GM12872 (cell line): Measurements from ENCODE around the gene STAM.

Source experiments
- TF ChIP-seq, protein P1 (sequence below): IDR thresholded peaks from 3 replicates; pipeline ENCODE4 v1.5.1; 2011; ENCODE audit warnings: low read depth, mild to moderate bottlenecking, low read length, moderate library complexity; ENCODE audit not compliant: insufficient read depth

Gene STAM

DNA sequence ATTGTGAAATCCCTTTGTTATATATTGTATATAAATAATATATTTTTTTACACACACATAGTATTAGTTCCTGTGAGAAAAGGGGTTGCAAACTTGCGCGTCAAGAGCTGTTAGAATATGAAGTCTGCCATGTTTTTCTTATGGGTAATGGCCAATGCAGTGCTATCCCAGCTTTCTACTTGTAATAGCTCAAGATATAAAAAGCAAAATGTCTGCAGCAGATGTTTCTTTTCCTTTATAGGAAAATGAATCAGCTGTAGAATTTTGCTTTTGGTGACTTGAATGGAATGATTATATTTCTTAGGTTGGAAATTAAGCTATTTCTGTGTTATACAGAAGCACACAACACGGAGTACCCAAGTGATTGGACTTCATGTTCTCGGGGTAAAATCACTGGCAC, 54.7 kb downstream of the STAM start:
- TF ChIP-seq, protein P1, sequence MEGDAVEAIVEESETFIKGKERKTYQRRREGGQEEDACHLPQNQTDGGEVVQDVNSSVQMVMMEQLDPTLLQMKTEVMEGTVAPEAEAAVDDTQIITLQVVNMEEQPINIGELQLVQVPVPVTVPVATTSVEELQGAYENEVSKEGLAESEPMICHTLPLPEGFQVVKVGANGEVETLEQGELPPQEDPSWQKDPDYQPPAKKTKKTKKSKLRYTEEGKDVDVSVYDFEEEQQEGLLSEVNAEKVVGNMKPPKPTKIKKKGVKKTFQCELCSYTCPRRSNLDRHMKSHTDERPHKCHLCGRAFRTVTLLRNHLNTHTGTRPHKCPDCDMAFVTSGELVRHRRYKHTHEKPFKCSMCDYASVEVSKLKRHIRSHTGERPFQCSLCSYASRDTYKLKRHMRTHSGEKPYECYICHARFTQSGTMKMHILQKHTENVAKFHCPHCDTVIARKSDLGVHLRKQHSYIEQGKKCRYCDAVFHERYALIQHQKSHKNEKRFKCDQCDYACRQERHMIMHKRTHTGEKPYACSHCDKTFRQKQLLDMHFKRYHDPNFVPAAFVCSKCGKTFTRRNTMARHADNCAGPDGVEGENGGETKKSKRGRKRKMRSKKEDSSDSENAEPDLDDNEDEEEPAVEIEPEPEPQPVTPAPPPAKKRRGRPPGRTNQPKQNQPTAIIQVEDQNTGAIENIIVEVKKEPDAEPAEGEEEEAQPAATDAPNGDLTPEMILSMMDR = no peak

DNA sequence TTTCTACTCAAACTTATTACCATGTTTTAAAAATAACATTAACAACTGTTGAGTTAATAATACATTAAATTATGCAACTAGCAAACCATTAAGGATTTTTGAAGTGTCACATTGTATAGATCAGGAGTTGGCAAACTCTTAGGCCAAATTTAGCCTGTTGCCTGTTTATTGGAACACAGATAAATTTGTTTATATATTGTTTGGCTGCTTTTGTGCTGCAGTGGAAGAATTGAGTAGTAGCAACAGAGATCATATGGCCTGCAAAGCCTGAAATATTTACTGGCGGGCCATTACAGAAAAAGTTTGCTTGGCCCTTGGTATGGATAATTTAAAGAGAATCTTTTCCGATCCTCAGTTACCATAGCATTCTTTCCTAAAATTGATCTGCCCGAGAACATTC, 57.4 kb downstream of the STAM start:
- TF ChIP-seq, protein P1 = no peak

- TF ChIP-seq, protein P1 = no peak
Observed at GRCh38 chr10:17703706-17704105, 59.8 kb downstream of the STAM start.

DNA sequence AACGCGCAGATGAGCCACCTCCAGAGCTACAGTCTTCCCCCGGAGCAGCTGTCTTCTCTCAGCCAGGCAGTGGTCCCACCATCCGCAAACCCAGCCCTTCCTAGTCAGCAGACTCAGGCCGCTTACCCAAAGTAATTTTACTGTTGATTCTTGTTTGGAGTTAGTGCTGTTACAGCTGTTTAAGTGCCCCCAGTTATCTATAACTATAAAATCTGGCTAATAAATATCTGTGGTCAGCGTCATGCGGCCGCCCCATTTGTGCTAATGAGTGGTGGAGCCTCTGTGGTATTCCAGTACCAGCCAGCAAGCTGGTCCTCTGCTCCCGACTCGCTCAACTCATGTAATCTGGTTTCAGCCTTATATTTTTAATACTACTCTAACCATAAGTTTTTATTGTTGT, 64.9 kb downstream of the STAM start:
- TF ChIP-seq, protein P1 = no peak

- TF ChIP-seq, protein P1 = no peak
Observed at GRCh38 chr10:17709492-17709891, 65.5 kb downstream of the STAM start.

GRCh38 chr10:17710181-17710580, 66.2 kb downstream of the STAM start:
- TF ChIP-seq, protein P1 = no peak

DNA sequence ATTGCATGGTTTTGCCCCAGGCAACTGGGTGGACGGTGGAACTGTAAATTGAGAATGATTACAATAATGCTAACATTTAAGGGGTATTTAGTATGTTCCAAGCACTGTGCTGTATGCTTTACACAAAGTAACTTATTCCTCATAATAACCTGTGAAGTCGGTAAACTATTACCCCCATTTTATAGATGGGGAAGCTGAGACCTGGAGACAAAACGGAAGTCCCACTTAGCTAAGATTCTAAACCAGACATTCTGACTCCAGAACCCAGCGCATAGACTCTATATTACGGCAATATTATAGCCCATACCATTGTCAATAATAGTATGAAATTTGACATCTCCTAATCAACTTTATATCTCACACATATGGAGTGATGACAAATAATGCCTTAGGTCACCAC, 68.1 kb downstream of the STAM start:
- TF ChIP-seq, protein P1 = no peak
